OCI-LY3 (cell line): Measurements from ENCODE around the gene KRT36.

ENCODE experiments used
- H2AFZ ChIP-seq: fragments of 200-600, 300-600 bp; shearing (Covaris generic); 2 replicates; pipeline ENCODE4 v1.6.0; 2014; ENCODE audit warnings: antibody characterized with exemption, low read depth, low read length
- H3K27ac ChIP-seq: fragments of 200-600, 300-600 bp; sonication (generic); 2 replicates; pipeline ENCODE4 v1.5.1; 2014; ENCODE audit warnings: mild to moderate bottlenecking, low read length, moderate library complexity, mixed read lengths
- H3K27me3 ChIP-seq: fragments of 200-600, 300-600 bp; sonication (generic); 2 replicates; pipeline ENCODE4 v1.6.1; 2014; ENCODE audit warnings: low read depth, low read length, mixed read lengths
- H3K36me3 ChIP-seq: fragments of 200-600, 300-600 bp; sonication (generic); replicated peaks from 2 replicates; pipeline ENCODE3; 2014; ENCODE audit warnings: low read depth, low read length, mixed read lengths
- H3K4me1 ChIP-seq: fragments of 300-600, 200-600 bp; sonication (generic); 2 replicates; pipeline ENCODE4 v1.6.1; 2014; ENCODE audit warnings: low read length, mixed read lengths
- H3K4me2 ChIP-seq: fragments of 200-600, 300-600 bp; sonication (generic); 2 replicates; pipeline ENCODE4 v1.6.1; 2014; ENCODE audit warnings: low read length, mixed read lengths
- H3K4me3 ChIP-seq: fragments of 300-600, 200-600 bp; sonication (generic); 2 replicates; pipeline ENCODE4 v1.5.1; 2014; ENCODE audit warnings: antibody characterized with exemption, mild to moderate bottlenecking, low read length, moderate library complexity
- H3K79me2 ChIP-seq: fragments of 300-600, 200-600 bp; shearing (Covaris generic); 2 replicates; pipeline ENCODE4 v1.6.1; 2014; ENCODE audit warnings: mild to moderate bottlenecking, low read length, mixed read lengths
- H3K9ac ChIP-seq: fragments of 300-600, 200-600 bp; shearing (Covaris generic); 2 replicates; pipeline ENCODE4 v1.6.0; 2014; ENCODE audit warnings: mild to moderate bottlenecking, low read length, moderate library complexity
- H3K9me3 ChIP-seq: fragments of 200-600, 300-600 bp; shearing (Covaris generic); 2 replicates; pipeline ENCODE4 v1.6.1; 2014; ENCODE audit warnings: low read length, mixed read lengths; ENCODE audit not compliant: insufficient read depth
- H4K20me1 ChIP-seq: fragments of 200-600, 300-600 bp; sonication (generic); 2 replicates; pipeline ENCODE4 v1.6.1; 2016; ENCODE audit warnings: low read length, mixed read lengths; ENCODE audit not compliant: insufficient read depth
- EZH2phosphoT487 ChIP-seq: fragments of 200-600 bp; shearing (Covaris generic); IDR thresholded peaks from 2 replicates; pipeline ENCODE4 v1.6.1; 2018; ENCODE audit warnings: antibody characterized with exemption, mixed run types, low read depth
- TF ChIP-seq, protein P1 (sequence below): fragments of 200-600, 300-600 bp; sonication (generic); IDR thresholded peaks from 2 replicates; pipeline ENCODE4 v1.5.1; 2014; ENCODE audit warnings: antibody characterized with exemption, low read length, low read depth

KRT36 gene

DNA sequence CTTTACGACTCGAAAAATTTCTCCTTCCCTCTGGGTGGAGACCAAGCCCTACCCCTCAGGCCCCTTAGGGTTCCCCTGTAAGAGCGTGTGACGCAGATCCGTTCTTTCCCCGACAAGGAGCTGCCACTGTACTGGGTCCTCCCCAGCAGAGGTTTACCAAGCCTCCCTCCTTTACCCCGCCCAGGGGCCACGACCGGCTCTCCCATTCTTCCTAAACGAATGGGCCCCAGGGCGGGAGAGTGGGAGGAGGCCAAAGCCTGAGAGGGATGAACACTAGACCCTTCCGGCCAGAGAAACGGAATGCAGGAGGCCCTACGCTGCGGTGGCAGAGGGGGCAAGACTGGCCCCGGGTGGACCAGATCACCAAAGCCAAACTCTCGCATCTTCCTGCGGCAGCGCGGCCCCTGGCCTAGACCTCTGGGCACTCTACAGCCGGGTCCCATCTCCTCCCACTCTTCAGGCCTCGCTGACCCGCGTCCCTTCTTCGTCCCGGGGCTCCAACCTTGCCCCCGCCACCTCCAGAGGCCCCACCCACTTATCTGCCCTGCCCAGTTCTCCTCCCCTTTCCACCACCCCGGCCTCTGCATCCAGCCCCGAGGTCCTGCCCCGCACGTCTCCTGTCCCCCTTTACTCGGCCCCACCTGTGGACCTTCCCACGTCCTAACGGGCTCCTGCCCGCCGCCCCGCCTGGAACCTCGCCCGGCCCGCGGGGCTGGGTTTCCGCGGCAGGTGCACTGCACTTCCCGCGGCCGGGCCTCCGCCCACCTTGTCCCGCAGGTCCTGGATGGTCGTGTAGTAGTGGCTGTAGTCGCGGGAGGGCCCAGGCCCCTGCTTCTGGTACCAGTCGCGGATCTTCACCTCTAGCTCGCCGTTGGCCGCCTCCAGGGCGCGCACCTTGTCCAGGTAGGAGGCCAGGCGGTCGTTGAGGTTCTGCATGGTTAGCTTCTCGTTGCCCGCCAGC lies 37.6 kb upstream of the KRT36 start:
- TF ChIP-seq, protein P1, sequence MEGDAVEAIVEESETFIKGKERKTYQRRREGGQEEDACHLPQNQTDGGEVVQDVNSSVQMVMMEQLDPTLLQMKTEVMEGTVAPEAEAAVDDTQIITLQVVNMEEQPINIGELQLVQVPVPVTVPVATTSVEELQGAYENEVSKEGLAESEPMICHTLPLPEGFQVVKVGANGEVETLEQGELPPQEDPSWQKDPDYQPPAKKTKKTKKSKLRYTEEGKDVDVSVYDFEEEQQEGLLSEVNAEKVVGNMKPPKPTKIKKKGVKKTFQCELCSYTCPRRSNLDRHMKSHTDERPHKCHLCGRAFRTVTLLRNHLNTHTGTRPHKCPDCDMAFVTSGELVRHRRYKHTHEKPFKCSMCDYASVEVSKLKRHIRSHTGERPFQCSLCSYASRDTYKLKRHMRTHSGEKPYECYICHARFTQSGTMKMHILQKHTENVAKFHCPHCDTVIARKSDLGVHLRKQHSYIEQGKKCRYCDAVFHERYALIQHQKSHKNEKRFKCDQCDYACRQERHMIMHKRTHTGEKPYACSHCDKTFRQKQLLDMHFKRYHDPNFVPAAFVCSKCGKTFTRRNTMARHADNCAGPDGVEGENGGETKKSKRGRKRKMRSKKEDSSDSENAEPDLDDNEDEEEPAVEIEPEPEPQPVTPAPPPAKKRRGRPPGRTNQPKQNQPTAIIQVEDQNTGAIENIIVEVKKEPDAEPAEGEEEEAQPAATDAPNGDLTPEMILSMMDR: no peak
- no peak for TF ChIP-seq EZH2phosphoT487
- Histone ChIP-seq H3K4me1 (no peaks in the 10 kb centered on the region), H4K20me1 (no peaks in the 10 kb centered on the region), H3K27ac (no peak overlapping the region), H2AFZ (no peak overlapping the region), H3K79me2 (no peaks in the 10 kb centered on the region), H3K4me3 (no peak overlapping the region), H3K36me3 (no peaks in the 10 kb centered on the region), H3K27me3 (peaks cover 20% of the 10 kb centered on the region; the same call in 1 of the 2 replicates), H3K9ac (no peak overlapping the region), H3K9me3 (no peaks in the 10 kb centered on the region), H3K4me2 (no peak overlapping the region)

DNA sequence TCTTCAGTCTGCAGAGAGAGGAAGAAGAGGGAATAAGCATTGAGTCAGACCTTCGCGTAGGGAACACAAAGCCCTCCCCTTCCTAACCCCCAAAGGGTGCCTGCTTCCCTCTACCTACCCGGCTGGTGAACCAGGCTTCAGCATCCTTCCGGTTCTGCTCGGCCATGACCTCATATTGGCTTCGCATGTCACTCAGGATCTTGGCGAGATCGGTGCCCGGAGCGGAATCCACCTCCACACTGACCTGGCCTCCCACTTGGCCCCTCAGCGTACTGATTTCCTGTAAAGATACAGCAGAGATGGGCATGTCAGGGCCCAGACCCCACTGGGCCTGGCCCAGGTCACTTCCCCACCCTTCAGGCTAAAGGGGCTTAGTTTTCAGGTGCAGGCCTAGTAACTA lies 34.6 kb upstream of the KRT36 start:
- no peak overlapping the region for H3K27ac ChIP-seq
- no peak for TF ChIP-seq EZH2phosphoT487

DNA sequence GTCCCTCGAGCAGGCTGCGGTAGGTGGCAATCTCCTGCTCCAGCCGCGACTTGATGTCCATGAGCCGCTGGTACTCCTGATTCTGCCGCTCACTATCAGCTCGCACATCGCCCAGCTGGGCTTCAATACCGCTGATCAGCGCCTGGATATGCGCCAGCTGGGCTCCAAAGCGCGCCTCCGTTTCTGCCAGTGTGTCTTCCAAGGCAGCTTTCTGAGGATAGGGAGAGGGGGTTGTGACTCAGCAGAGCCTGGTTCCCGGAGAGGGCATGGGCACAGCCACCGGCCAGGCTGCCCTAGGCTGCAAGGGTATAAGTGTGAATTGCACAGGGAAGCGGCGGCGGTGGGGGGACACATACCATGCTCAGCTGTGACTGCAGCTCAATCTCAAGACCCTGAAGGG lies 34.1 kb upstream of the KRT36 start:
- no peaks in the 10 kb centered on the region for H3K79me2 ChIP-seq
- H3K4me2 ChIP-seq: no peak overlapping the region
- peaks cover 5% of the 10 kb centered on the region; the same call in 1 of the 2 replicates for H3K27me3 ChIP-seq
- H2AFZ ChIP-seq: no peak overlapping the region
- H3K4me3 ChIP-seq: no peak overlapping the region
- no peak overlapping the region for H3K9ac ChIP-seq
- H3K27ac ChIP-seq: no peak overlapping the region
- H3K36me3 ChIP-seq: no peaks in the 10 kb centered on the region
- H4K20me1 ChIP-seq: no peaks in the 10 kb centered on the region
- TF ChIP-seq, protein P1: no peak
- no peak for TF ChIP-seq EZH2phosphoT487
- H3K4me1 ChIP-seq: no peaks in the 10 kb centered on the region
- H3K9me3 ChIP-seq: no peaks in the 10 kb centered on the region

More for the DNA sequence above, 34.6 kb upstream of the KRT36 start:
- H3K4me2 ChIP-seq: no peak overlapping the region
- no peaks in the 10 kb centered on the region for H3K9me3 ChIP-seq
- H3K27me3 ChIP-seq: peaks cover under 1% of the 10 kb centered on the region; the same call in 1 of the 2 replicates
- no peaks in the 10 kb centered on the region for H3K36me3 ChIP-seq
- no peaks in the 10 kb centered on the region for H4K20me1 ChIP-seq
- no peak overlapping the region for H3K4me3 ChIP-seq
- no peaks in the 10 kb centered on the region for H3K4me1 ChIP-seq
- H3K9ac ChIP-seq: no peak overlapping the region
- no peak overlapping the region for H2AFZ ChIP-seq
- no peaks in the 10 kb centered on the region for H3K79me2 ChIP-seq

DNA sequence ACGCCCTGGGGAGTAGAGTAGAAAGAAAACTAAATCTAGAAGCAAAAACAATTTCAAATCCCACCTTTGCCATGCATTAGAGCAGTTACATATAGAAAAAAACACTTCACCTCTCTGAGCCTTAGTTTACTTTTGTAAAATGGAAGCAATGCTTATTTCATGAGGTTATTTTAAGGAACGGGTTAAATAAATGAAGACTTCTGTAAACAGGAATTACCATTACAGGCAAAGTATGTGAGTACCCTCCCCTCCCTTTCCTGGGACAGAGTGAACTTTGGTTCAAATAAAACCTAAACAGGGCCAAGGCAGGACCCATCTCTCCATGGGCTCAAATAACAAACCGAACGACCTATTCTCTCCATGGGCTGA lies 33.5 kb upstream of the KRT36 start:
- Histone ChIP-seq H4K20me1 (no peaks in the 10 kb centered on the region), H3K79me2 (no peaks in the 10 kb centered on the region), H3K27me3 (peaks cover 9% of the 10 kb centered on the region), H3K27ac (no peak overlapping the region), H3K4me3 (no peak overlapping the region), H3K36me3 (no peaks in the 10 kb centered on the region), H3K9me3 (no peaks in the 10 kb centered on the region), H3K9ac (no peak overlapping the region), H3K4me1 (no peaks in the 10 kb centered on the region), H3K4me2 (no peak overlapping the region), H2AFZ (no peak overlapping the region)
- TF ChIP-seq, protein P1: no peak
- no peak for TF ChIP-seq EZH2phosphoT487
